ENCODE data around the gene C1orf116. TPM values are rescaled to one million over a fixed set of nuclear protein-coding genes. Genes with fewer than 3 reads are reported as not detected.

Gene C1orf116
- polyA plus RNA-seq, 3 donors = 19.8 to 31.7 (median 21.0) TPM

DNA sequence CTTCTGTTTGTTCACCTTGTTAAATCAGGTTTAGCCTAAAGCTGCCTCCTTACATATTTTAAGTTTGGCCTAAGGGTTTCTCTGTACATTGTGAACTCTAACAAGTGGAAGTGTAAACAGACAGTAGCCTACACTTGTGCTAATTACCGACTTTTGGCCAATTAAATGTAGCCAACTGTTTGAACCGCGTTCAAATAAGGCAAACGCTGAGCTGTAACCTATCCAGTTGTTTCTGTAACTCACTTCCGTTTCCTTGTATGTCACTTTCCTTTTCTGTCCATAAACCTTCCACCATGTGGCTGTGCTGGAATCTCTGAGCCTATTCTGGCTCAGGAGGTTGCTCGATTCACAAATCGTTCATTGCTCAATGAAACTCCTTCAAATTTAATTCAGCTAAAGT, 54.3 kb downstream of the C1orf116 start:
- no peak for DNase-seq (ENCODE audit: extremely low read depth in 1 of 11, low read depth in 9 of 11, low spot score in 4 of 11)

- DNase-seq (ENCODE audit: extremely low read depth in 1 of 11, low read depth in 9 of 11, low spot score in 4 of 11) = no peak
These were observed 57.2 kb downstream of the C1orf116 start for GRCh38 chr1:206975306-206975705.

DNA sequence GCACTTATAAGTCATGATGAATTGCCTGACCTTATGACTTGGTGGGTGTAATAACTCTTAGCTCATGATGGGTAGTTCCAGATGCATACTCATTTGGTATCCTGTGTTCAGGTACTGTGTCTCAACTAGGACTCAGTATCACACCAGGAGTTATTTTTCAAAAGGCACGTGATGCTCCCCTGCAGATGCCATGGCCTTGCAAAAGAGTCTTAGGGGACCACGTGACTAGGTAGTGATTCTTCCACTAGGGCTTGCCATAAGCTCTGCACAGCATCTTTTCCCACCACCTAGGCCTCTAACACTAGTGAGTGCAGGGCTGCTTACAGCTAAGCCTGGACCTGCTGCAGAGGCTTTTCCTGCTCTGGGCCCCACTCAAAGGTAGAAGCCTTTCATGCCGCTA, 58.4 kb downstream of the C1orf116 start:
- no peak for DNase-seq (ENCODE audit: extremely low read depth in 1 of 11, low read depth in 9 of 11, low spot score in 4 of 11)

DNA sequence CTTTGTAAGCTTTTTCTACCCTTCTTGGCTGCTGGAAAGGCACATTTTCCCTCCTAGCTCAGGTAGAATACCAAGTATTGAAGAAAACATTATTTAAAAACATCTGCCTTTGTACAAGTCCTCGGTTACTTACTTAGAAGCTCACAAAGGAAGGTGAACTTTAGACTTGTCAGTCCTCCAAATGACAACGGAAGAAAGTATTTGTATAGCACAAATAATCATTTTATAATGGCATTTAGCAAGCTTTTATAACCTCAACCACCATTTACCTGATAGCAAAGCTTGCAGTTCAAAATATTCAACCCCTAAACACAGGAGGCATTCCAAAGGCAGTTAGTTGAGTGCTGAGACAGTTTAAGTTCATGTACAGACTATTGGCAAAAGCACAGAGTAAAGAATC, 59.8 kb downstream of the C1orf116 start:
- no peak for DNase-seq (ENCODE audit: extremely low read depth in 1 of 11, low read depth in 9 of 11, low spot score in 4 of 11)

DNA sequence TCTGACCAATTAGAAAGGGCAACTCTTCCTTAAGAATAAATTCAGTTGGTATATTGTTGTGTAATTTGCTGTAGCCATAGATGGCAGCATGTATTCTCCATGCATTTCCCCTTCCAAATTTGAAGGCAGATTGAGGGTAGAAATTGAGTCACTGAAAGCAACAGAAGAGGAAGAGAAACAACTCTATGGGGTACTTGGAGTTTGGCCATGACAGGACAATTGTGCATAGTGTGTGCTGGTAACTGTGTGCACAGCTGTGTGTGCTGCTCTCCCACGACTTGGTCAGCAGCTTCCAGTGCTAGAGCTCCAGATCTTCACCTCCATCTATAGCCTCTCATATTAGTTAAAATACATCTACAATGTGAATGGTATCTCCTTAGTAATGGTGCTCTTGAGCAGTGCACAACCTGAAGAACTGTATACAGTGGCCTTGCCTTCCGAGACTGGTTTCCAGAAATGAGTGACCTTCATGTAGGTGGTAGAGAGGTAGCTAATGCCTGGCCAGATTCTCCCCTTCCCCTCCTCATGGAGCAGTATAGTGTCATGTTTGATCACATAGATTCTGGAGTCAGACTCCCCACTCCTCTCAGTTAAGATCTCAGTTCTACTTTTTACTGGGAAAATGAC, 61.4 kb downstream of the C1orf116 start:
- DNase-seq (ENCODE audit: extremely low read depth in 1 of 11, low read depth in 9 of 11, low spot score in 4 of 11) = no peak

DNA sequence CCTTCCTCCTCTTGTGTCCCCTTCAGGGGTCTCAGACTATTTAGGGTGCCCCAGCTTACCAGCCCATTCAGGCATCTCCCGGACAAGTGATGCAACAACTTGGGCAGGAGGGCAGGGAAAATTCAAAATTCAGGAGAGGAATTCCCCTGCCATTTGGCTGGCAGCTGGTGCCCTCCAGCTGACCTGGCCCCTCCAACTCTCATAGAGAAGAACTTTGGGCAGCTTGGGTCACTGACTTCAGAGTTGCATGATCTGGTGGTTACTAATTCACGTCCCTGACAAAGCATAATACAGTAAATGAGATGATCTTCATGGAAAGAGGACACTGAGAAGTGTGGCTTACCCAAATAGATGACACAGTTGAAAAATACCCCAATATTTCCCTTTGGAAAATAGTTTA, 62.1 kb downstream of the C1orf116 start, which contains the start of gene FCAMR:
TSS of gene FCAMR (minus strand) at position 15 of the 400 bp plus-strand sequence. CDS start 335 bp downstream, outside the sequence.
- no peak for DNase-seq (ENCODE audit: extremely low read depth in 1 of 11, low read depth in 9 of 11, low spot score in 4 of 11)

DNA sequence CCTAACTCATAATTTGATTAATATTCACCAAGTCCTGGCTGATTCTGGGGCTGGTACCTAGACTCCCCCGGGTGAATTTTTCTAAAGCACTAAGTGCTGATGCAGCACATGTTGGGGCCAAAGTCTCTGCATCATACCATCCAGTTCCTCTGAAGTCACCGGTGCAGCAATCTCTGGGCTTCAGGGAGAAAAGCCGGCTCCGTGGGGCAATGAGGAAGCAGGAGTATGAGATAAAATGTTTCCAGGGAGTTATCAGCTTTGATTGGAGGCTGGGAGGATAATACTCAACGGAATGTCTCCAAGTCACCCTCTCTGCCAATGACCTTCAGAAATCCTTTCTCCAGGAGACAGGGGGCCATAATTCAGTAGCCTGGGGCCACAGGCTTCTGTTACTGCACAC, 63.5 kb downstream of the C1orf116 start:
- DNase-seq (ENCODE audit: extremely low read depth in 1 of 11, low read depth in 9 of 11, low spot score in 4 of 11) = no peak

Other genes with a start within 250 kb of the C1orf116 start
- not detected for gene IL20, start 167.1 kb downstream of the C1orf116 start, polyA plus RNA-seq (ENCODE audit: insufficient read length in 3 of 3)
- gene IL24, start 135.3 kb downstream of the C1orf116 start, polyA plus RNA-seq (ENCODE audit: insufficient read length in 3 of 3) = under 1 TPM; 0.23 to 0.33 (median 0.23) TPM
- 1 to 10 TPM; 1.6 to 1.8 (median 1.7) TPM for gene FCMR, start 110.8 kb downstream of the C1orf116 start, polyA plus RNA-seq (ENCODE audit: insufficient read length in 3 of 3)
- gene PIGR, start 86.3 kb downstream of the C1orf116 start, polyA plus RNA-seq (ENCODE audit: insufficient read length in 3 of 3) = 1 to 10 TPM in 2 of 3 donors, under 1 TPM in 1; 0.85 to 1.9 (median 1.6) TPM
- gene FCAMR, start 62.3 kb downstream of the C1orf116 start, polyA plus RNA-seq (ENCODE audit: insufficient read length in 3 of 3) = 10 to 100 TPM in 1 of 3 donors, 1 to 10 TPM in 2; 8.1 to 10.5 (median 9.6) TPM
- gene YOD1, start 18.5 kb upstream of the C1orf116 start, polyA plus RNA-seq (ENCODE audit: insufficient read length in 3 of 3) = 10 to 100 TPM; 12.7 to 16.4 (median 15.8) TPM
- gene PFKFB2, start 20.5 kb upstream of the C1orf116 start, polyA plus RNA-seq (ENCODE audit: insufficient read length in 3 of 3) = 10 to 100 TPM; 15.7 to 28.2 (median 19.7) TPM
- gene C4BPB, start 56.1 kb upstream of the C1orf116 start, polyA plus RNA-seq (ENCODE audit: insufficient read length in 3 of 3) = 1 to 10 TPM in 1 of 3 donors, under 1 TPM in 2; 0.29 to 1.0 (median 0.67) TPM
- under 1 TPM; 0.42 to 0.59 (median 0.43) TPM for gene C4BPA, start 71.5 kb upstream of the C1orf116 start, polyA plus RNA-seq (ENCODE audit: insufficient read length in 3 of 3)